Progenitor cell of endocrine pancreas (in vitro differentiated cells): ENCODE measurements around the gene DTX4. TPM values are rescaled to one million over a fixed set of nuclear protein-coding genes. Genes with fewer than 3 reads are reported as not detected.
A peak's percentile ranks its signal among the peaks of the same experiment; 100 is the strongest.

ENCODE experiments used
- DNase-seq: peaks from one replicate; pipeline ENCODE4 v3.0.0; 2021; ENCODE audit warnings: low spot score; ENCODE audit not compliant: unreplicated experiment
- H3K27ac Mint-ChIP-seq: 2 replicates; pipeline ENCODE4 v1.8.0; 2021; ENCODE audit warnings: mild to moderate bottlenecking, moderate library complexity, mixed read lengths
- H3K27me3 Mint-ChIP-seq: 2 replicates; pipeline ENCODE4 v1.8.0; 2021; ENCODE audit warnings: mixed read lengths
- H3K36me3 Mint-ChIP-seq: 2 replicates; pipeline ENCODE4 v1.8.0; 2022; ENCODE audit warnings: mixed read lengths; ENCODE audit not compliant: insufficient read depth
- H3K4me1 Mint-ChIP-seq: 2 replicates; pipeline ENCODE4 v1.8.0; 2021; ENCODE audit warnings: low read depth, mixed read lengths
- H3K4me3 Mint-ChIP-seq: 2 replicates; pipeline ENCODE4 v1.8.0; 2021; ENCODE audit warnings: low read depth, mild to moderate bottlenecking, moderate library complexity, mixed read lengths
- H3K9me3 Mint-ChIP-seq: 2 replicates; pipeline ENCODE4 v1.8.0; 2021; ENCODE audit warnings: low read depth, mixed read lengths
- total RNA-seq: library from RNA; stranded (reverse); gene quantifications from 2 replicates; pipeline ENCODE4 v1.2.1, GENCODE V29; 2021
- TF ChIP-seq, protein P1 (sequence below): fragments of 200-600 bp; sonication (generic); IDR thresholded peaks from one replicate; pipeline ENCODE4 v1.5.0; 2021; ENCODE audit warnings: antibody characterized with exemption, mild to moderate bottlenecking; ENCODE audit not compliant: unreplicated experiment

Gene DTX4
- total RNA-seq, 1 donor from 2014 or later: 61.6 TPM

DNA sequence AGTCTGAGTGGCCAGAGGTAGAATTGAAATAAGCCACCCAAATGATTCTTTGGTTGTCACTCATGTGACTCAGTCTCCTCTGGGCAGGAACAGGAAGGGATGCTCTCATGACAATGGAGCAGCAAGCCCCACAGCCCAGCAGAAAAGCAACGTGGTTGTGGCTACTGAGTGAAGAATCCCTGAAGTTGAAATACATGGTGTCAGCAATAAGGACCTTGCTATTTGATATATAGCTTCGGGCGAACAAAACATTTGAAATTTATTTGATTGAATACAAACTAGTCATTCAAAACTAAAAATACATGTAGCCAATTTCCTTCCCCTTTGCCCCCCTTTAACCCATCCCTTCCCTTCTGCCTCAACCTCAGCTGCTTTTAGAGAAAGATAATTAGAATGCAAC, 14.5 kb upstream of the DTX4 start:
- TF ChIP-seq, protein P1, sequence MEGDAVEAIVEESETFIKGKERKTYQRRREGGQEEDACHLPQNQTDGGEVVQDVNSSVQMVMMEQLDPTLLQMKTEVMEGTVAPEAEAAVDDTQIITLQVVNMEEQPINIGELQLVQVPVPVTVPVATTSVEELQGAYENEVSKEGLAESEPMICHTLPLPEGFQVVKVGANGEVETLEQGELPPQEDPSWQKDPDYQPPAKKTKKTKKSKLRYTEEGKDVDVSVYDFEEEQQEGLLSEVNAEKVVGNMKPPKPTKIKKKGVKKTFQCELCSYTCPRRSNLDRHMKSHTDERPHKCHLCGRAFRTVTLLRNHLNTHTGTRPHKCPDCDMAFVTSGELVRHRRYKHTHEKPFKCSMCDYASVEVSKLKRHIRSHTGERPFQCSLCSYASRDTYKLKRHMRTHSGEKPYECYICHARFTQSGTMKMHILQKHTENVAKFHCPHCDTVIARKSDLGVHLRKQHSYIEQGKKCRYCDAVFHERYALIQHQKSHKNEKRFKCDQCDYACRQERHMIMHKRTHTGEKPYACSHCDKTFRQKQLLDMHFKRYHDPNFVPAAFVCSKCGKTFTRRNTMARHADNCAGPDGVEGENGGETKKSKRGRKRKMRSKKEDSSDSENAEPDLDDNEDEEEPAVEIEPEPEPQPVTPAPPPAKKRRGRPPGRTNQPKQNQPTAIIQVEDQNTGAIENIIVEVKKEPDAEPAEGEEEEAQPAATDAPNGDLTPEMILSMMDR: no peak
- peaks cover 5% of the 10 kb centered on the region for H3K9me3 Mint-ChIP-seq
- H3K27me3 Mint-ChIP-seq: peaks cover 12% of the 10 kb centered on the region
- H3K36me3 Mint-ChIP-seq: peaks cover 5% of the 10 kb centered on the region
- H3K4me1 Mint-ChIP-seq: no peaks in the 10 kb centered on the region
- no peak overlapping the region for H3K4me3 Mint-ChIP-seq
- DNase-seq: no peak
- H3K27ac Mint-ChIP-seq: no peak overlapping the region

DNA sequence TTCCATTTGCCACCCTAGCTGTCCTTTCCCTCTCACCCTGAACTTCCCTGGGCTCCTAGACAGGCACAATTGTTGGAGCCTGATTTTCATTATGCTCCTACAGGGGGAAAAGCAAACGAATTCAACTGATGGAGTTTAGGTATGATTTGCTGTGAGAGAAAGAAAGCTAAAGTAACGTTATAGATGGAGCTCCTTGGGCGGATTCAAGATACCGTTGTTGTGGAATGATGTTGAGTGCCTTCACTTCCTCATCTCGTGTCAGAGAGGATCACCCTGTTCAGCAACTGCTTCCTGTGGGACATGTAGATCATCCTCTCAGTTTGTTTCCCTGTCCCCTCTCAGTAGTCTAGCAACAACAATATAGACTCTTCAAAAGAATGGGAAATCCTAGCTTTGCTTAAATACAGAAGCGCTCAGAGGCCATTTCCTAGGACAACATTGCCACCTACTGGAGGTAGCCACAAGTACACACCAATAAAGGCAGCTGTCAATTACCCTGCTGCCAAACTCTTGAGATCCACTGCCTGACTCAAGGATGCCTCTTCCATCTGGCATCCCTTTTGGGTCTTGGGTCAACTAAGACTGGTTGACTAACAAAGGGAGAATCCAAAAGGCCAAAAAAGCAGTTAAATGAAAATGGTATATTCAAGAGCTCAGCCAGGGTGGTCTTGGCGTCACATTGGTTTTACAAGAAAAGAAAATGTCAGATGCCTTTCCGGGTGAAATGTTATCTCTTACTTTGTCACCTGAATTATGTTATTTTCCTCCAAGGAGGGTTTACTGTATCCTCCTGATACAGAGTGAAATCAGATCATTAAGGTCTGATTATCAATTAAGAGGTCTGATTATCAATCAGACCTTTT, 13.5 kb upstream of the DTX4 start:
- peaks cover 2% of the 10 kb centered on the region for H3K36me3 Mint-ChIP-seq
- H3K27ac Mint-ChIP-seq: no peak overlapping the region
- TF ChIP-seq, protein P1: peak; percentile 86
- no peak overlapping the region for H3K4me3 Mint-ChIP-seq
- H3K27me3 Mint-ChIP-seq: peaks cover 12% of the 10 kb centered on the region
- H3K4me1 Mint-ChIP-seq: no peaks in the 10 kb centered on the region
- H3K9me3 Mint-ChIP-seq: peaks cover 5% of the 10 kb centered on the region
- DNase-seq: peak; percentile 44

- Mint-ChIP-seq H3K27me3 (peaks cover 23% of the 10 kb centered on the region), H3K9me3 (peaks cover 5% of the 10 kb centered on the region), H3K4me1 (peaks cover 3% of the 10 kb centered on the region), H3K36me3 (no peaks in the 10 kb centered on the region), H3K27ac (no peak overlapping the region), H3K4me3 (no peak overlapping the region)
- DNase-seq: no peak
- TF ChIP-seq, protein P1: no peak
Observed at GRCh38 chr11:59164028-59164427, 7.9 kb upstream of the DTX4 start.

GRCh38 chr11:59172345-59173079, 580 bp downstream of the DTX4 start:
- TF ChIP-seq, protein P1: no peak
- no peaks in the 10 kb centered on the region for H3K27me3 Mint-ChIP-seq
- peak; percentile 51 for DNase-seq
- H3K4me3 Mint-ChIP-seq: peak overlapping the region; percentile 95
- H3K27ac Mint-ChIP-seq: peak overlapping the region; percentile 98
- H3K9me3 Mint-ChIP-seq: no peaks in the 10 kb centered on the region
- H3K4me1 Mint-ChIP-seq: peaks cover 35% of the 10 kb centered on the region
- peaks cover 8% of the 10 kb centered on the region for H3K36me3 Mint-ChIP-seq
